Prostate gland (tissue), 2 donors: ENCODE results near the gene PECR.

Experiments used
- CTCF ChIP-seq, 4 experiments: fragments of 200-600 bp in 2 of 4; fragments of 450-650 bp in 2 of 4; sonication (generic) in 2 of 4; IDR thresholded peaks; 1 replicate in 3 of 4; 2 replicates in 1 of 4; pipeline ENCODE4 v1.5.1; 2016 to 2019; ENCODE audit warnings: antibody characterized with exemption in 4 of 4, mild to moderate bottlenecking in 2 of 4, moderate library complexity in 2 of 4
- POLR2A ChIP-seq: fragments of 450-650 bp; IDR thresholded peaks from one replicate; pipeline ENCODE4 v1.6.1; 2016; ENCODE audit warnings: antibody characterized with exemption, mild to moderate bottlenecking
- POLR2AphosphoS5 ChIP-seq: sonication (generic); formaldehyde crosslinking; IDR thresholded peaks from one replicate; pipeline ENCODE4 v1.6.1; 2017; ENCODE audit warnings: antibody characterized with exemption

GRCh38 chr2:216014006-216014405 is 67.6 kb downstream of the PECR start:
- TF ChIP-seq CTCF (IDR thresholded peaks at IDR 0.05) (no peak), POLR2AphosphoS5 (no peak), POLR2A (no peak)
